NOMO-1 (cell line): ENCODE results near the gene RBM20.

Source experiments
- DNase-seq, 2 experiments: peaks; one replicate each; lab custom pipeline; 2025; ENCODE audit not compliant: unreplicated experiment in 2 of 2; lab: John Stamatoyannopoulos, UW

RBM20 gene

GRCh38 chr10:110671788-110672579, 27.8 kb downstream of the RBM20 start:
- peak; percentile 78 for DNase-seq

GRCh38 chr10:110672580-110672919, 28.4 kb downstream of the RBM20 start:
- no peak for DNase-seq

GRCh38 chr10:110676016-110676415, 31.9 kb downstream of the RBM20 start:
- no peak for DNase-seq

GRCh38 chr10:110679486-110680272, 35.5 kb downstream of the RBM20 start:
- DNase-seq: no peak

GRCh38 chr10:110680273-110681020, 36.3 kb downstream of the RBM20 start:
- DNase-seq: no peak

GRCh38 chr10:110681023-110681681, 37.0 kb downstream of the RBM20 start:
- DNase-seq: peak in 1 of 2 experiments; percentile 19

- no peak for DNase-seq
These were observed 38.2 kb downstream of the RBM20 start for GRCh38 chr10:110682348-110682747.

GRCh38 chr10:110684800-110685446, 40.8 kb downstream of the RBM20 start:
- no peak for DNase-seq

- DNase-seq: no peak
These were observed 41.9 kb downstream of the RBM20 start for GRCh38 chr10:110686047-110686446.

- DNase-seq: no peak
These were observed 42.8 kb downstream of the RBM20 start for GRCh38 chr10:110686949-110687348.

- no peak for DNase-seq
These were observed 43.3 kb downstream of the RBM20 start for GRCh38 chr10:110687400-110687799.

- no peak for DNase-seq
These were observed 47.0 kb downstream of the RBM20 start for GRCh38 chr10:110691139-110691538.

- DNase-seq: no peak
These were observed 50.1 kb downstream of the RBM20 start for GRCh38 chr10:110694263-110694662.

GRCh38 chr10:110694820-110695538, 50.8 kb downstream of the RBM20 start:
- DNase-seq: no peak

- DNase-seq: no peak
These were observed 51.4 kb downstream of the RBM20 start for GRCh38 chr10:110695539-110695886.

GRCh38 chr10:110696436-110696835, 52.3 kb downstream of the RBM20 start:
- DNase-seq: no peak

GRCh38 chr10:110698340-110698739, 54.2 kb downstream of the RBM20 start:
- DNase-seq: no peak

GRCh38 chr10:110698782-110699201, 54.7 kb downstream of the RBM20 start:
- no peak for DNase-seq

- no peak for DNase-seq
These were observed 55.8 kb downstream of the RBM20 start for GRCh38 chr10:110699859-110700468.
